IPS-NIHi11 (cell line): ENCODE measurements around the gene CNN2.

Source experiments
- DNase-seq: peaks from one replicate; pipeline ENCODE4 v3.0.0; 2012; ENCODE audit warnings: mixed read lengths, low spot score

CNN2 gene

DNA sequence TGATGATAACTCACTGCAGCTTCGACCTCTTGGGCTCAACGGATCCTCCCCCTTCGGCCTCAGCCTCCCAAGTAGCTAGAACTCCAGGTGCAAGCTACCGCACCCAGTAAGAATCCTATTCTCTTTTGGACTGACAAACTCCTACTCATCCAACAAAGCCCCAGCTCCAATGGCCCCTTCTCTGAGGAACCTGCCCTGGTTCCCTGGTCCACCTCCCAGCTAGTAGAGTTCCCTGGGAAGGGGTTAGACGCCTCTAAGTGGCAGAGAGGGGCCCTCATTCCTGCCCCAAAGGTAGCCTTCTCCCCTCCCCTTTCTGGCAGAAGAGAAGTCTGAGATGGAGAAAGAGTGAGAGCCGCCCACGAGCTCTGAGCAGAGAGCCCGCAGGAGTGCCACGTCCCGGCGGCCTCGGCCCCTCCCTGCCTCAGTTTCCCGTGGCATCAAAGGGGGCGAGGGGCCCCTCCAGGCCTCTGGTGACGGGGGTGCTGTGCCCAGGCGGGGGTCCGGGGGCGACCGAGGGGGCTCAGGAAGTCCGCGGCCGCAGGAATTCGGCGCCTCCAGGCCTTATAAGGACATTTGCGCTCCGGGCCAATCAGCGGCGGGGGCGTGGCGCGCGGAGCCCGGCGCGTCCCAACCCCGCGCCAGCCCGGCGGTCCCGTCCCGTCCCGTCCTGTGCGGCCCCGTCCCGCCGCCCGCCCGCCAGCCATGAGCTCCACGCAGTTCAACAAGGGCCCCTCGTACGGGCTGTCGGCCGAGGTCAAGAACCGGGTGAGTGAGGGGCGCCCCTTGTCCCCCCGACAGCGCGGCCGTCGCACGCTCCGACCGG, at the start of gene CNN2:
TSS of gene CNN2 (plus strand) at position 649 of the 823 bp plus-strand sequence. CDS start at position 703, 54 bp downstream.
- DNase-seq: peak; percentile 91

DNA sequence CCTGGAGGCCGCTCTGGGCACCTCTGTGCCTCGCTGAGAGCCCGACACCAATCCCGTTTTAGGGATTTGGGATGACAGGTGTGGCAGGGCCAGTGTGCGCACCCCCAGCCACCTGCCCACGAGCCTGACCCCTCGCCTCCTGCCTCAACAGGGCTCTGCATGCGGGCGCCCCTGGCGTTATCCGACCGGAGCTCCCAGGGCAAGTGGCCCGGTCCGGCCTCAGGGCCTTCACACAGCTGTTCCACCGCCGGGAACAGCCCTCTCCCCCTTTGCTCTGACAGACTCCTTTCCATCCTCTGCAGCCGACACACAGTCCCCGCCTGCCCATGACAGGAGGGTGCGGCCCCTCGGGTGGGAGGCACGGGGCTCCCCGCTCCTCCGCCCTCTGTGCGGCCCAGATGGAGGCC, 49.3 kb upstream of the CNN2 start:
- no peak for DNase-seq

GRCh38 chr19:979318-979741, 47.1 kb upstream of the CNN2 start:
- no peak for DNase-seq

- DNase-seq: peak; percentile 76
Measured at GRCh38 chr19:980133-980998, 46.0 kb upstream of the CNN2 start.

GRCh38 chr19:982567-983170, 43.7 kb upstream of the CNN2 start:
- peak; percentile 99 for DNase-seq

DNA sequence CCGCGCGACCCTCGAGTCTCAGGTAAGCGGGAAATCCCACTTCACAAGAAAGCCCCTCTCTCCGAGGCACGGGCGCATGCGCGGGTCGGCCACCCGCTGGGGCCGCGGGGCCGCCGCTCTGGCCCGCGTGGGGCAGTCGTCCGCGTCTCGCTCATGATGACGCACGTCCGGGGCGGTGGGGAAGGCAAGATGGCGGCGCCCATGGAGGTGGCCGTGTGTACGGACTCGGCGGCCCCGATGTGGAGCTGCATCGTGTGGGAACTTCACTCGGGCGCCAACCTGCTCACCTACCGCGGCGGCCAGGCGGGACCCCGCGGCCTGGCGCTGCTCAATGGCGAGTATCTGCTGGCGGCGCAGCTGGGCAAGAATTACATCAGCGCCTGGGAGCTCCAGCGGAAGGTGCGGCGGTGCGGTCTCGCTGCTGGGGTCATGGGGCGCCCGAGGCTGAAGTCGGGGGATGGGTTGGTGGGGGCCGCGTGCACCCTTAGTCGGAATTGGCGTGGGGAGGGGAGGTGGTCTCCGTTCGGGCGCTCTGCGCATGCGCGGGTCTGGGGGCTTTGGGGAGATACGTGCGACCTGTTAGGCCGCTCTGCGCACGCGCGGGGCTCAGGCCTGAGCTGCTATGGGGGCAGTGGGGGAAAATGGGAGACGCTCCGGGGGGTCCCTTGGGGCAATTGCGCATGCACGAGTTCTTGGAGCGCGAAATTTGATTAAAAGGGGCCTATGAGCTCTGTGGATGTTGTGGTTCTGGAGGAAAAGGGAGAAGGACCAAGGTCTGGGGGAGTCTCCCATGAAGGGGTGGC, 42.0 kb upstream of the CNN2 start, which contains the start of gene WDR18:
TSS of gene WDR18 (plus strand) at position 181 of the 803 bp plus-strand sequence. CDS start at position 190, 9 bp downstream.
- DNase-seq: peak; percentile 98

DNA sequence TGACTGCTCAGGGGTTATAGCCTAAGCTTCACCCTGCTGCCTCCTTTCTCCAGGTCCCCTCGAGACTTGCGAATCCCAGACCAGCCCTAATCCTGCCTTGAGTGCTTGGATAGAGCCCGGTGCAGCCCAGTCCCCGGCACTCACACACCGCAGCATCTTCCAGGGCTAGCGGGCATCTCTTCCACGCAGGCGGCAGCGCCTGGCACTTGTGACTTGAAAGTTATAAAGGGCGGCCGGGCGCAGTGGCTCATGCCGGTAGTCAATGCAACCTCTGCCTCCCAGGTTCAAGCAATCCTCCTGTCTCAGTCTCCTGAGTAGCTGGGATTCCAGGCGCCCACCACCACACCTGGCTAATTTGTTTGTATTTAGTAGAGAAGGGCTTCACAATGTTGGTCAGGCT, 40.3 kb upstream of the CNN2 start:
- DNase-seq: no peak

- DNase-seq: no peak
Measured at GRCh38 chr19:988081-988480, 38.3 kb upstream of the CNN2 start.

- no peak for DNase-seq
Measured at GRCh38 chr19:988510-988909, 37.9 kb upstream of the CNN2 start.

- DNase-seq: no peak
Measured at GRCh38 chr19:989381-990081, 36.9 kb upstream of the CNN2 start.

- no peak for DNase-seq
Measured at GRCh38 chr19:990119-990571, 36.3 kb upstream of the CNN2 start.

- DNase-seq: no peak
Measured at GRCh38 chr19:990746-991145, 35.7 kb upstream of the CNN2 start.

GRCh38 chr19:991174-991931, 35.1 kb upstream of the CNN2 start:
- peak; percentile 71 for DNase-seq

GRCh38 chr19:991932-992669, 34.3 kb upstream of the CNN2 start:
- no peak for DNase-seq

DNA sequence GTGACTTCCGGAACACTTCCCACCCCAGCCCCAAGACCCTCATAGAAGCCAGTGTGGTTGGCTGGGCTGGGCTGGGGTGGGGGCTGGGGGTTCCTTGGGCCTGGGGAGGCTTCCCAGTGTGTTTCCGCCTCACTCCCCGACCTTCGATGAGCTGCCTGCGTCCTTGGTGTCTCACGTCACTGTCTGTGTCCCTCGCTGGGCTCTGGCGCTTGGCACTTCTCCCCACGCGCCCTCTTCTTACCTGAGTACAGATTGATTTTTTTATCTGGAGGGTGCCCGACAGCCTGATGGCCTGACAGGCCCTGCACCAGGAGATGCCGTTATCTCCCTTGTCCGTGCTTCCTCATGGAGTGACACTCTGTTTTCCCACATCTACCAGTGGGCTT, 33.7 kb upstream of the CNN2 start:
- DNase-seq: no peak

DNA sequence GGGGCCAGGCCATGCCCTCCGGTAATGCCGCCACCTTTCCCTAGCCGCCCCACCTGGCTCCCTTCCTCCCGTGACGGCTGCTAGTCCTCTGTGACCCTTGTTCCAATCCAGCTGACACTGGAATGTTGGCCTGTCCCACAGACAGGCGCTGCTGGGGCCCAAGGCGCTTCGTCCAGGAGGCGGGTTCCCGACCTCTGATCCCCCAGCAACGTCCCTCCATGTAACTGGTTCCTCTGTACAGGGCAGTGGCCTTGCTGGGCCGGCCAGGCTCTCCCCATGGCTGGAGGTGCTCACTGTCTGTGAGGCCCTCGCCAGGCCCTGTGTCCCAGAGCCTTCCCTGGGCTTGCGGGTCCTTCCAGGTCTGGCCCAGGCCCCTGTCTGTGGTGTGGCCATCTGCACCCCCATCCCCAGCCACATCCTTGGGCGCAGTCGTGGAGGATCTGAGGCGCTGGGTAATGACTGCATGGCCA, 33.0 kb upstream of the CNN2 start:
- no peak for DNase-seq

DNA sequence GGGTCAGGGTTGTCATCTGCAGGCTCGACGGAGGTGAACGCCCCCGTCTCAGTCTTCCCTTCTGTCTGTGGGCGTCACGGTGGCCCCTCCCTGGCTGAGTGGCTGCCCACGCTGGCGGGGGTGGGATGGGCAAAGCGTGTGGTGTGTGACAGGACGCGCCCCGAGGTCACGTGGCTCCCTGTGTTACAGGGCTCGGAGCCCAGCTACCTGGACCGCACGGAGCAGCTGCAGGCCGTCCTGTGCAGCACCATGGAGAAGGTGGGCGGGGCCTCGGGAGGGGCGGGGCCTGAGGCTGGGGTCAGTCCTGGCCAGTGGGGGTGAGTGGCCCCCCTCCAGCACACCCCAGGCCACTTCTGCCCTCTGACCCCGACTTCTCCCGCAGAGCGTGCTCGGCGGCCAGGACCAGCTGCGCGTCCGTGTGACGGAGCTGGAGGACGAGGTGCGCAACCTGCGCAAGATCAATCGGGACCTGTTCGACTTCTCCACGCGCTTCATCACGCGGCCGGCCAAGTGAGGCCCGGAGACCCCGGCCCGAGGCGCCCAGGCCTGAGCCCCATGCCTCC, 32.5 kb upstream of the CNN2 start:
- DNase-seq: no peak

DNA sequence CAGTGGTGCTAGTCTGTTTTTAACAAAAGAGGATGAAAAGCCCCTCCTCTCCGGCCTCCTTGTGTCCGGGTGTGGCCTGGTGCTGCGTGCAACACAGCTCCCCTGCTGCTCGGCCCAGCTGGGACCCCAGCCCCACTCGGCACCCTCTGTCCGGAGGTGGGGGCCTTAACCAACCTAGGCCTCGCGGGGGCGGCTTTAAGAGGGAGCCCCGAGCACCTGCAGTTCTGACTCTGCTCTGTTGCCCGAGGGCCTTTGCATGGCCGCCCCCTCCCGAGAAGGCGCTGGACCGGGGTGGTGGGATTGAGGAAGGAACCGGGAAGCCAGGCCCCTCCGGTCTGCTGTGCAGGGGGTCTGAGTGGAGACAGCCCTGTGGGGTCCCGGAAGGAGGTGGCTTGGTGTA, 31.9 kb upstream of the CNN2 start:
- no peak for DNase-seq
